ENCODE measurements around the gene PARVG. TPM values are rescaled to one million over a fixed set of nuclear protein-coding genes. Genes with fewer than 3 reads are reported as not detected.

The PARVG gene
- total RNA-seq, 4 donors from 2014 or later, result 18.4 to 304 (median 33.8) TPM

DNA sequence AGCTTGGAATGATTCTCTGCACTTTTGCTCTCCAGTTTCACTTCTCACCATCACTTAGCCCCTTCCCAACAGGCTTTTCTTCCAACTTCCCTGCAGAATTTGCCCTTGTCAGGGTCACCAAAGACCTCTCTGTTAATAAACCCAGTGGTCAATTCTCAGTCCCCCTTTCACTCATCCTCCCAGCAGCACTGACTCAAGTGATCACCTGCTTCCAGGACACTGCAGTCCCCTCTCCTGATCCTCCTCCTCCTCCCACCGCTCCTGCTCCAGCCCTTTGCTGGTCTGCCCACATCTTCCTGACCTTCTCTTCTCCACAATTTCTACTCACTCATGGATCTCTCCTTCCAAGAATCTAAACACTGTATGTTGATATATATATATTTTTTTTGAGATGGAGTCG lies 74.1 kb downstream of the PARVG start:
- Histone ChIP-seq H3K4me1 (no peaks in the 10 kb centered on the region), H3K9me3 (peaks cover 0 to 2% (median 0%) of the 10 kb centered on the region in 4 donors), H3K36me3 (no peaks in the 10 kb centered on the region), H3K4me3 (no peak overlapping the region), H3K27ac (no peak overlapping the region), H3K27me3 (no peaks in the 10 kb centered on the region)
- peak in 1 of 3 donors; percentile 3 for DNase-seq
- TF ChIP-seq CTCF (IDR thresholded peaks at IDR 0.05) (no peak), POLR2A (IDR thresholded peaks at IDR 0.05) (no peak)

DNA sequence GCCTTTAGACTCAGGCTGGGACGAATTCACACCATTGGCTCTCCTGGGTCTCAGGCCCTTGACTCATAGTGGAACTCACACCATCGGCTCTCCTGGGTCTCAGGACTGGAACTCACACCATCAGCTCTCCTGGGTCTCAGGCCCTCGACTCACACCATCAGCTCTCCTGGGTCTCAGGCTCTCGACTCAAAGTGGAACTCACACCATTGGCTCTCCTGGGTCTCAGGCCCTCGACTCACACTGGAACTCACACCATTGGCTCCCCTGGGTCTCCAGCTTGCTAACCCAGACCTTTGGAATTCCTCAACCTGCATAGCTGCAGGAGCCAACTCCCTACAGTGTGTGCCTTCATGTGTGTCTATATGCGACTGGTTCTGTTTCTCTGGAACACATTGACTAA lies 75.4 kb downstream of the PARVG start:
- Histone ChIP-seq H3K4me3 (no peak overlapping the region), H3K27ac (no peak overlapping the region), H3K27me3 (no peaks in the 10 kb centered on the region), H3K9me3 (no peaks in the 10 kb centered on the region), H3K4me1 (no peaks in the 10 kb centered on the region), H3K36me3 (no peaks in the 10 kb centered on the region)
- no peak for DNase-seq
- no peak for TF ChIP-seq CTCF (IDR thresholded peaks at IDR 0.05)
- TF ChIP-seq POLR2A (IDR thresholded peaks at IDR 0.05), result no peak

- TF ChIP-seq CTCF (IDR thresholded peaks at IDR 0.05) (no peak), POLR2A (IDR thresholded peaks at IDR 0.05) (no peak)
- no peak overlapping the region for H3K27ac ChIP-seq
- H3K4me1 ChIP-seq, result no peaks in the 10 kb centered on the region
- no peaks in the 10 kb centered on the region for H3K9me3 ChIP-seq
- no peaks in the 10 kb centered on the region for H3K27me3 ChIP-seq
- DNase-seq, result no peak
- H3K36me3 ChIP-seq, result no peaks in the 10 kb centered on the region
- no peak overlapping the region for H3K4me3 ChIP-seq
Observed at GRCh38 chr22:44256556-44257485, 76.1 kb downstream of the PARVG start.

Other genes with a start within 250 kb of the PARVG start
- gene SAMM50, start 225.5 kb upstream of the PARVG start, total RNA-seq, result 10 to 100 TPM; 26.4 to 39.8 (median 34.1) TPM
- 10 to 100 TPM in 1 of 4 donors, 1 to 10 TPM in 3; 1.8 to 71.8 (median 7.7) TPM for gene PARVB, start 156.6 kb upstream of the PARVG start, total RNA-seq
- gene SHISAL1, start 132.0 kb downstream of the PARVG start, total RNA-seq, result 1 to 10 TPM; 1.1 to 3.3 (median 1.4) TPM